AG09319 (cell line): Measurements from ENCODE around the gene TMEM60.

ENCODE experiments used
- DNase-seq: peaks from one replicate; pipeline ENCODE4 v3.0.0-alpha.2; 2010; ENCODE audit warnings: low read depth; ENCODE audit errors: extremely low read depth
- CTCF ChIP-seq: IDR thresholded peaks from 2 replicates; pipeline ENCODE4 v1.5.1; 2011; ENCODE audit warnings: low read depth, mild to moderate bottlenecking, inconsistent platforms, low read length, moderate library complexity

TMEM60 gene

GRCh38 chr7:77771901-77772300, 26.3 kb downstream of the TMEM60 start:
- no peak for DNase-seq
- no peak for TF ChIP-seq CTCF

GRCh38 chr7:77770316-77770715, 27.9 kb downstream of the TMEM60 start:
- no peak for DNase-seq
- TF ChIP-seq CTCF: no peak

- TF ChIP-seq CTCF: no peak
These were observed 31.2 kb downstream of the TMEM60 start for GRCh38 chr7:77766801-77767605.

GRCh38 chr7:77765906-77766800, 32.1 kb downstream of the TMEM60 start:
- DNase-seq: no peak
- TF ChIP-seq CTCF: no peak

More at GRCh38 chr7:77766801-77767605, 31.2 kb downstream of the TMEM60 start:
- no peak for DNase-seq

- no peak for DNase-seq
- no peak for TF ChIP-seq CTCF
These were observed 32.8 kb downstream of the TMEM60 start for GRCh38 chr7:77765481-77765880.

- no peak for DNase-seq
- TF ChIP-seq CTCF: no peak
These were observed 37.3 kb downstream of the TMEM60 start for GRCh38 chr7:77760809-77761453.
